Femur (tissue), 1 donor: ENCODE measurements around the gene CAD.
"Not testable (repeated sequence)": the region's sequence is repeated elsewhere in the genome, so short reads cannot be mapped to it uniquely, and the experiment has no call there.

Source experiments
- DNase-seq: peaks from one replicate; pipeline ENCODE4 v3.0.0-alpha.2; 2017

CAD gene

GRCh38 chr2:27261241-27261925 lies 44.2 kb downstream of the CAD start:
- DNase-seq, result no peak

- DNase-seq, result no peak
Measured at GRCh38 chr2:27261926-27262298, 44.7 kb downstream of the CAD start.

- DNase-seq, result peak; percentile 67
Measured at GRCh38 chr2:27262379-27263286, 45.5 kb downstream of the CAD start, which contains the start of gene SLC30A3. Gene SLC30A3 (minus strand): TSS chr2:27263047. CDS start chr2:27262906, 141 bp downstream.

- DNase-seq, result no peak
Measured at GRCh38 chr2:27263287-27264252, 46.4 kb downstream of the CAD start.

GRCh38 chr2:27264253-27264752 lies 47.1 kb downstream of the CAD start:
- no peak for DNase-seq

- DNase-seq, result peak; percentile 67
Measured at GRCh38 chr2:27264753-27265535, 47.8 kb downstream of the CAD start.

GRCh38 chr2:27265536-27265870 lies 48.3 kb downstream of the CAD start:
- no peak for DNase-seq

GRCh38 chr2:27268296-27268695 lies 51.1 kb downstream of the CAD start:
- DNase-seq, result not testable (repeated sequence)

GRCh38 chr2:27270131-27270530 lies 53.0 kb downstream of the CAD start:
- DNase-seq, result no peak

GRCh38 chr2:27270670-27271069 lies 53.5 kb downstream of the CAD start:
- no peak for DNase-seq

GRCh38 chr2:27271631-27272340 lies 54.6 kb downstream of the CAD start:
- DNase-seq, result no peak

- DNase-seq, result not testable (repeated sequence)
Measured at GRCh38 chr2:27272537-27273522, 55.7 kb downstream of the CAD start.

GRCh38 chr2:27275211-27276150 lies 58.3 kb downstream of the CAD start, which contains the start of gene DNAJC5G:
Gene DNAJC5G (plus strand): TSS chr2:27275433. CDS start chr2:27276729, 1,296 bp downstream.
- no peak for DNase-seq

GRCh38 chr2:27278010-27278409 lies 60.8 kb downstream of the CAD start:
- DNase-seq, result no peak

- DNase-seq, result no peak
Measured at GRCh38 chr2:27280826-27281225, 63.7 kb downstream of the CAD start.

- no peak for DNase-seq
Measured at GRCh38 chr2:27281442-27281841, 64.3 kb downstream of the CAD start.

- no peak for DNase-seq
Measured at GRCh38 chr2:27281855-27282559, 64.8 kb downstream of the CAD start, which contains the start of gene TRIM54. Gene TRIM54 (plus strand): TSS chr2:27282429. CDS start chr2:27282732, 303 bp downstream.

GRCh38 chr2:27282892-27283291 lies 65.7 kb downstream of the CAD start:
- no peak for DNase-seq
